K562 (cell line): ENCODE measurements around the gene HPSE2. TPM values are rescaled to one million over a fixed set of nuclear protein-coding genes. Genes with fewer than 3 reads are reported as not detected.
A peak's percentile ranks its signal among the peaks of the same experiment; 100 is the strongest.

Experiments
- CAMTA2 ChIP-seq: fragments of 250-450 bp; sonication (Bioruptor Pico); conservative IDR thresholded peaks from 2 replicates; pipeline ENCODE4 v1.5.1; 2022
- CHAMP1 ChIP-seq: fragments of 450-650 bp; IDR thresholded peaks from 2 replicates; pipeline ENCODE4 v1.6.1; 2016; ENCODE audit warnings: mild to moderate bottlenecking
- FOXM1 ChIP-seq, 2 experiments: fragments of 450-650 bp in 1 of 2; sonication (generic) in 1 of 2; formaldehyde crosslinking in 1 of 2; IDR thresholded peaks; 2 replicates each; pipeline versions ENCODE4 v1.6.1 to v1.9.0; 2017 to 2022; ENCODE audit warnings: low read depth in 2 of 2, mild to moderate bottlenecking in 2 of 2, missing genetic modification reagents in 1 of 2, moderate library complexity in 1 of 2
- HEY1 ChIP-seq: fragments of 250-450 bp; sonication (Bioruptor Pico); IDR thresholded peaks from 2 replicates; pipeline ENCODE4 v1.5.0; 2020; ENCODE audit warnings: mild to moderate bottlenecking, moderate library complexity, borderline replicate concordance
- HNRNPL ChIP-seq: fragments of 200-400 bp; formaldehyde crosslinking; IDR thresholded peaks from 2 replicates; pipeline ENCODE4 v1.6.1; 2017; ENCODE audit warnings: low read depth, mild to moderate bottlenecking, low read length
- NCOR1 ChIP-seq: fragments of 450-650 bp; IDR thresholded peaks from 2 replicates; pipeline ENCODE4 v1.6.1; 2016; ENCODE audit warnings: mild to moderate bottlenecking, moderate library complexity
- NFYB ChIP-seq: IDR thresholded peaks from 2 replicates; pipeline ENCODE4 v1.6.1; 2011; ENCODE audit warnings: mild to moderate bottlenecking, moderate library complexity; ENCODE audit not compliant: insufficient read length; ENCODE audit errors: extremely low read depth
- PHB2 ChIP-seq: fragments of 450-650 bp; IDR thresholded peaks from 2 replicates; pipeline ENCODE4 v1.6.1; 2017; ENCODE audit warnings: low read depth
- RB1 ChIP-seq: fragments of 450-650 bp; IDR thresholded peaks from 2 replicates; pipeline ENCODE4 v1.6.1; 2017; ENCODE audit warnings: low read depth, mild to moderate bottlenecking
- SIRT6 ChIP-seq: IDR thresholded peaks from one replicate; pipeline ENCODE4 v1.6.1; 2012; ENCODE audit warnings: low read depth, mild to moderate bottlenecking, control low read depth, inconsistent platforms, low read length, moderate library complexity
- ZC3H4 ChIP-seq: sonication (generic); formaldehyde crosslinking; IDR thresholded peaks from 2 replicates; pipeline ENCODE4 v1.9.0; 2021; ENCODE audit warnings: missing genetic modification reagents, borderline replicate concordance
- polyA plus RNA-seq, 8 experiments: library from polyadenylated mRNA; depleted of rRNA in 4 of 8; stranded (reverse) in 5 of 8; unstranded in 3 of 8; fragments of >200 nt; fragmentation: Nextera tagmentation in 2 of 8; fragmentation: Illumina TruSeq in 1 of 8; extraction: Ambion mirVana in 2 of 8; extraction: Trizol in 1 of 8; gene quantifications; 2 replicates each; pipeline versions ENCODE4 v1.2.1 to v1.2.3, GENCODE V29; 2011 to 2014; ENCODE audit warnings: inconsistent platforms in 1 of 8, missing spikeins in 1 of 8
- total RNA-seq, 7 experiments: library from RNA; depleted of rRNA in 6 of 7; stranded (reverse); fragments of >200 nt in 6 of 7; fragmentation: Illumina TruSeq in 2 of 7; extraction: Trizol in 2 of 7; gene quantifications; 2 replicates each; pipeline versions ENCODE4 v1.2.1 to v1.2.3, GENCODE V29; 2011 to 2021; ENCODE audit warnings: low replicate concordance in 1 of 7
- TF ChIP-seq, protein P1 (sequence below), 2 experiments: IDR thresholded peaks; 2 replicates each; pipeline ENCODE4 v1.6.1; 2012; ENCODE audit warnings: improper control_type of control experiment in 2 of 2, low read depth in 2 of 2, low read length in 2 of 2, borderline replicate concordance in 1 of 2
- TF ChIP-seq, protein P2 (sequence below), 2 experiments: fragments of 450-650 bp; IDR thresholded peaks; 2 replicates each; pipeline ENCODE4 v1.6.1; 2016; ENCODE audit warnings: mild to moderate bottlenecking in 2 of 2, borderline replicate concordance in 1 of 2, low read depth in 1 of 2, moderate library complexity in 1 of 2

The HPSE2 gene
- total and polyA plus RNA-seq, 9 of the 15 experiments (the other 6 are each of a cell fraction or from before 2014, with no cell fraction given): 0.03 to 0.10 (median 0.04) TPM; not detected in 2

GRCh38 chr10:98778277-98778759 is 457.3 kb downstream of the HPSE2 start (continued):
- TF ChIP-seq, protein P1, sequence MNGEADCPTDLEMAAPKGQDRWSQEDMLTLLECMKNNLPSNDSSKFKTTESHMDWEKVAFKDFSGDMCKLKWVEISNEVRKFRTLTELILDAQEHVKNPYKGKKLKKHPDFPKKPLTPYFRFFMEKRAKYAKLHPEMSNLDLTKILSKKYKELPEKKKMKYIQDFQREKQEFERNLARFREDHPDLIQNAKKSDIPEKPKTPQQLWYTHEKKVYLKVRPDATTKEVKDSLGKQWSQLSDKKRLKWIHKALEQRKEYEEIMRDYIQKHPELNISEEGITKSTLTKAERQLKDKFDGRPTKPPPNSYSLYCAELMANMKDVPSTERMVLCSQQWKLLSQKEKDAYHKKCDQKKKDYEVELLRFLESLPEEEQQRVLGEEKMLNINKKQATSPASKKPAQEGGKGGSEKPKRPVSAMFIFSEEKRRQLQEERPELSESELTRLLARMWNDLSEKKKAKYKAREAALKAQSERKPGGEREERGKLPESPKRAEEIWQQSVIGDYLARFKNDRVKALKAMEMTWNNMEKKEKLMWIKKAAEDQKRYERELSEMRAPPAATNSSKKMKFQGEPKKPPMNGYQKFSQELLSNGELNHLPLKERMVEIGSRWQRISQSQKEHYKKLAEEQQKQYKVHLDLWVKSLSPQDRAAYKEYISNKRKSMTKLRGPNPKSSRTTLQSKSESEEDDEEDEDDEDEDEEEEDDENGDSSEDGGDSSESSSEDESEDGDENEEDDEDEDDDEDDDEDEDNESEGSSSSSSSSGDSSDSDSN (IDR thresholded peaks at IDR 0.05; ENCODE audit: borderline replicate concordance in 1 of 2, low read depth in 2 of 2, low read length in 2 of 2): no peak
- TF ChIP-seq CHAMP1 (peak; percentile 71; the same call in 1 of the 2 replicates), SIRT6 (no peak), FOXM1 (IDR thresholded peaks at IDR 0.05; ENCODE audit: low read depth) (peak; percentile 71), FOXM1 (CRISPR knock-in tag; IDR thresholded peaks at IDR 0.05; ENCODE audit: low read depth) (no peak), PHB2 (0 out of 2 replicates have a peak, but pooled peaks have one; percentile 68), ZC3H4 (no peak), NFYB (no peak), NCOR1 (peak; percentile 90), RB1 (no peak), CAMTA2 (no peak), HNRNPL (no peak), HEY1 (CRISPR knock-in tag) (no peak)
- TF ChIP-seq, protein P2, sequence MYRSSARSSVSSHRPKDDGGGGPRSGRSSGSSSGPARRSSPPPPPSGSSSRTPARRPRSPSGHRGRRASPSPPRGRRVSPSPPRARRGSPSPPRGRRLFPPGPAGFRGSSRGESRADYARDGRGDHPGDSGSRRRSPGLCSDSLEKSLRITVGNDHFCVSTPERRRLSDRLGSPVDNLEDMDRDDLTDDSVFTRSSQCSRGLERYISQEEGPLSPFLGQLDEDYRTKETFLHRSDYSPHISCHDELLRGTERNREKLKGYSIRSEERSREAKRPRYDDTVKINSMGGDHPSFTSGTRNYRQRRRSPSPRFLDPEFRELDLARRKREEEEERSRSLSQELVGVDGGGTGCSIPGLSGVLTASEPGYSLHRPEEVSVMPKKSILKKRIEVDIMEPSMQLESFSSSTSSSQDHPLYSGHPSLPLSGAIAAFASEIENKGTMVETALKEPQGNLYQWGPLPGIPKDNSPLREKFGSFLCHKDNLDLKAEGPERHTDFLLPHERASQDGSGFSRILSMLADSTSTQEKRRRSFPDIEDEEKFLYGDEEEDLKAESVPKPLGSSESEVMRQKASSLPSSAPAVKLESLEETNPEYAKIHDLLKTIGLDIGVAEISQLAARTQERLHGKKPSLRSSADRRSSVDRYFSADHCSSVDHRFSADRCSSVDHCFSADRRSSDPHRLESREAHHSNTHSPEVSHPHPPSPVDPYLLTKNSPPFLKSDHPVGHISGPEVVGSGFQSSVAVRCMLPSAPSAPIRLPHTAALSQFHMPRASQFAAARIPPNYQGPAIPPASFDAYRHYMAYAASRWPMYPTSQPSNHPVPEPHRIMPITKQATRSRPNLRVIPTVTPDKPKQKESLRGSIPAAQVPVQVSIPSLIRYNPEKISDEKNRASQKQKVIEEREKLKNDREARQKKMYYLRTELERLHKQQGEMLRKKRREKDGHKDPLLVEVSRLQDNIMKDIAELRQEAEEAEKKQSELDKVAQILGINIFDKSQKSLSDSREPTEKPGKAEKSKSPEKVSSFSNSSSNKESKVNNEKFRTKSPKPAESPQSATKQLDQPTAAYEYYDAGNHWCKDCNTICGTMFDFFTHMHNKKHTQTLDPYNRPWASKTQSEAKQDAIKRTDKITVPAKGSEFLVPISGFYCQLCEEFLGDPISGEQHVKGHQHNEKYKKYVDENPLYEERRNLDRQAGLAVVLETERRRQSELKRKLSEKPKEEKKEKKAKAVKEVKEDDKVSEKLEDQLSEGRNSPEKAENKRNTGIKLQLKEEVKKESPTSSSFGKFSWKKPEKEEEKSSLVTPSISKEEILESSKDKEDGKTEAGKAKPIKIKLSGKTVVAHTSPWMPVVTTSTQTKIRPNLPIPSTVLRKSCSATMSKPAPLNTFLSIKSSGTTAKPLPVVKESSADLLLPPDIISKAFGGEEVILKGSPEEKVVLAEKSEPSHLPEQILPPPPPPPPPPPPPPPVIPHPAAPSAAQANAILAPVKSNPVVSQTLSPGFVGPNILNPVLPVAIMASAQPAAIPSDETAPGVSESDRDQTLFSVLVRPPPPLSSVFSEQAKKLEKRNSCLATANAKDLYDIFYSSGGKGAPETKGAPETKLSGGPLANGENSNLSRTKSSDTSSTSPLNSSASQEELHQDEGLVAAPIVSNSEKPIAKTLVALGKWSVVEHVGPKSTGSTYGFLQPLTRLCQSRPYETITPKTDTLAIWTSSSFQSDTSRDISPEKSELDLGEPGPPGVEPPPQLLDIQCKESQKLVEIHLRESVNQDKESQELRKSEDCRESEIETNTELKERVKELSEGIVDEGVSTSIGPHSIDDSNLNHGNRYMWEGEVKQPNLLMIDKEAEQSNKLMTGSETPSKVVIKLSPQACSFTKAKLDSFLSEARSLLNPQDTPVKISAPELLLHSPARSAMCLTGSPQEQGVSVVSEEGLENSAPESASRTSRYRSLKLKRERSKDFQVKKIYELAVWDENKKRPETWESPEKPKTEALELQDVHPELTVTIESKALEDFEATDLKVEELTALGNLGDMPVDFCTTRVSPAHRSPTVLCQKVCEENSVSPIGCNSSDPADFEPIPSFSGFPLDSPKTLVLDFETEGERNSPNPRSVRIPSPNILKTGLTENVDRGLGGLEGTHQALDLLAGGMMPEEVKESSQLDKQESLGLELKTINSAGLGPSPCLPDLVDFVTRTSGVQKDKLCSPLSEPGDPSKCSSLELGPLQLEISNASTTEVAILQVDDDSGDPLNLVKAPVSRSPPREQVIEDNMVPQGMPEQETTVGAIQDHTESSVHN (IDR thresholded peaks at IDR 0.05; ENCODE audit: borderline replicate concordance in 1 of 2, low read depth in 1 of 2): no peak
